ENCODE data around the gene AK5. TPM values are rescaled to one million over a fixed set of nuclear protein-coding genes. Genes with fewer than 3 reads are reported as not detected.

The AK5 gene
- total RNA-seq, 4 donors from 2014 or later = 16.7 to 21.3 (median 20.0) TPM

DNA sequence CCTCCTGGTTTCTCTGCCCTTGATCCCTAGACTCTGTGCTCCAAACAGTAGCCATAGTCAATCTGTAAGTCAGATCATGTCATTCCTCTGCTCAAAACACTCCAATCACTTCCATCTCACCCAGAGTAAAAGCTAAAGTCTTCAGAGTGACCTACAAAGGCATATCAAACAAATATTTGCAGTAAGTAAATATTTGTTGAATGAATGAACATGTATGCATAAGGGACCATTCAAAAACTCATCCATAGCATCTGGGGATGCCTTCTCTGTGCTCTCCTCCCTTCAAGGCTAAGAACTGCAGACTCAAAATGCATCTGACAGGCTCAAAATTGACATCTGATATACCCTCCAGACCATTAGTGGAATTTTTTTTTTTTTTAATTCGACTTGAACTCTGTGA is 18.1 kb upstream of the AK5 start:
- TF ChIP-seq, protein P1, sequence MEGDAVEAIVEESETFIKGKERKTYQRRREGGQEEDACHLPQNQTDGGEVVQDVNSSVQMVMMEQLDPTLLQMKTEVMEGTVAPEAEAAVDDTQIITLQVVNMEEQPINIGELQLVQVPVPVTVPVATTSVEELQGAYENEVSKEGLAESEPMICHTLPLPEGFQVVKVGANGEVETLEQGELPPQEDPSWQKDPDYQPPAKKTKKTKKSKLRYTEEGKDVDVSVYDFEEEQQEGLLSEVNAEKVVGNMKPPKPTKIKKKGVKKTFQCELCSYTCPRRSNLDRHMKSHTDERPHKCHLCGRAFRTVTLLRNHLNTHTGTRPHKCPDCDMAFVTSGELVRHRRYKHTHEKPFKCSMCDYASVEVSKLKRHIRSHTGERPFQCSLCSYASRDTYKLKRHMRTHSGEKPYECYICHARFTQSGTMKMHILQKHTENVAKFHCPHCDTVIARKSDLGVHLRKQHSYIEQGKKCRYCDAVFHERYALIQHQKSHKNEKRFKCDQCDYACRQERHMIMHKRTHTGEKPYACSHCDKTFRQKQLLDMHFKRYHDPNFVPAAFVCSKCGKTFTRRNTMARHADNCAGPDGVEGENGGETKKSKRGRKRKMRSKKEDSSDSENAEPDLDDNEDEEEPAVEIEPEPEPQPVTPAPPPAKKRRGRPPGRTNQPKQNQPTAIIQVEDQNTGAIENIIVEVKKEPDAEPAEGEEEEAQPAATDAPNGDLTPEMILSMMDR (IDR thresholded peaks at IDR 0.05) = no peak
- TF ChIP-seq EP300 (IDR thresholded peaks at IDR 0.05) (no peak), POLR2A (IDR thresholded peaks at IDR 0.05) (no peak)
- Histone ChIP-seq H3K27me3 (no peaks in the 10 kb centered on the region), H3K4me1 (no peaks in the 10 kb centered on the region), H3K27ac (no peak overlapping the region), H3K36me3 (no peaks in the 10 kb centered on the region), H3K4me3 (no peak overlapping the region), H3K9me3 (no peaks in the 10 kb centered on the region)
- 72 to 74% methylated on average over 1 of the region's 1 CpG for WGBS, 2 donors
- no peak for DNase-seq (ENCODE audit: low spot score in 2 of 2)

DNA sequence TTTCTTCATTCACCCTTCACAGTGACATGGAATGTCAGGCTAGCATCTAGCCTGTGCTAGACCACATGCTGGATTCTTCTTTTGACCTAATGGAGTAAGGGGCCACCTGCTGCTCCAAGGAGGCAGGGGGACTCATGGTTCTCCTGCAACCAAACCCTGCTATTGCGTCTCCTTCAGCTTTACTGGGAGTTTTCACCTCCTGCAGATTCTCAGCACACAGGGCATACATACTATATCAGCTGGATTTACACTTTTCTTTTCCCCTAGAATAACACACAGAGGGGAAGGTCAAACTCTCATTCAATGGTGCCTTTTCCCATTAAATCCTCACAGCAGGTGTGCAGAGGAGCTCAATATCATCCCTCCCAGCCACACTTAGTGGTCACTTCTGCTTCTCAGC is 16.6 kb upstream of the AK5 start:
- 69 to 79% methylated on average over 1 of the region's 1 CpG for WGBS, 2 donors
- Histone ChIP-seq H3K4me3 (no peak overlapping the region), H3K9me3 (no peaks in the 10 kb centered on the region), H3K4me1 (no peaks in the 10 kb centered on the region), H3K27ac (no peak overlapping the region), H3K27me3 (no peaks in the 10 kb centered on the region), H3K36me3 (no peaks in the 10 kb centered on the region)
- TF ChIP-seq EP300 (IDR thresholded peaks at IDR 0.05) (no peak), POLR2A (IDR thresholded peaks at IDR 0.05) (no peak)
- TF ChIP-seq, protein P1 (IDR thresholded peaks at IDR 0.05) = no peak
- DNase-seq (ENCODE audit: low spot score in 2 of 2) = no peak

DNA sequence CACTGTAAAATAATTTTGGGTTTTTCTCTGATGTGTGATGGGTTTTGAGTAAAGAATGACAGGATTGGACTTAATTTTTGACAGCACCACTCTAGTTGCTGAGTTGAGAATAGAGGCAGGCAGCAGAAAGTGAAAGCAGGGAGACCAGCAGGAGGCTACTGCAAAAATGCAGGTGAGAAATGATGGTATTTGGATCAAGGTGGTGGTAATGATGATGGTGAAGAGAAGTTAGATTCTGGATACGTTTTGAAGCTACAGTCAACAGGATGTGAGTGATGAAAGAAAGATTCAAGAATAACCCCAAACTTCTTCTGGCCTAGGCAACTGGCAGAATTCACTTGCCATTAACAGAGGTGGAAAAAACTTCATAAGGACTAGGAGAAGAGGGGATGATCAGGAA is 14.8 kb upstream of the AK5 start:
- no peaks in the 10 kb centered on the region for H3K36me3 ChIP-seq
- H3K4me3 ChIP-seq = no peak overlapping the region
- no peak overlapping the region for H3K27ac ChIP-seq
- H3K4me1 ChIP-seq = no peaks in the 10 kb centered on the region
- no peak for DNase-seq (ENCODE audit: low spot score in 2 of 2)
- WGBS, 2 donors = 49 to 51% methylated on average over 1 of the region's 1 CpG
- TF ChIP-seq, protein P1 (IDR thresholded peaks at IDR 0.05) = no peak
- TF ChIP-seq POLR2A (IDR thresholded peaks at IDR 0.05) = no peak
- no peak for TF ChIP-seq EP300 (IDR thresholded peaks at IDR 0.05)
- H3K27me3 ChIP-seq = no peaks in the 10 kb centered on the region
- H3K9me3 ChIP-seq = no peaks in the 10 kb centered on the region

DNA sequence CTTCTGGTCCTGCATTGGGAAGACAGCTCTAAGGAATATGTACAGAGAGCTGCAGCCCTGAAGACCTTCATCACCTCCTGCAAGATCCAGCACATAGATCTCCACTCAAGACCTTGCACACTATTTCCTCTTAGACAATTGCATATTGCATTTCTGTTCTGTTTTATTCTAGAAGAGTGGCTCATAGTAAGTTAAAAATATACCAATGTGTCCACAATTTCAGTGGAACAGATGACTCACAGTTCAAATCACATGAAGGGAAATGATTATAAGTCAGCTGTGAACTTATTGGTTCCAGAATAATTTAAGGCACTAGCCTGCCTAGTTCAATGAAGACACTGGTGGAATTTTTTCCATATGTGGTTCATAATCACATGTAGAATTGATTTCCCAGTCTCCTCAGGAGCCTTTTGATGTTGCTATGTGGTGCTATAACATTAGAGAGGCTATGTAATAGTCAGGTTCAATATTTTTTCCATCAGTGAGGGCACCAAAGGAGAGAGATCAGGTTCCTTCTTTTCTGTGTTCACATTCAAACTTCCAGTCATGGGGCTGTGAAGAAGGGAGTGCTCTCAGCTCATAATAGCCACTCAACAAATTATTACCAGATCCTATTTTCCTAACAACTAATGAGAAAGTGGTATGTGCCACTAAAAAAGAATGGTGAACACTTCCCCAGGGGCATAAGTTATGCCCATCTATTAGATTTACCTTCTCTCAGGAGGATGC is 9.8 kb upstream of the AK5 start:
- Histone ChIP-seq H3K4me3 (no peak overlapping the region), H3K9me3 (no peaks in the 10 kb centered on the region), H3K27ac (no peak overlapping the region), H3K36me3 (no peaks in the 10 kb centered on the region), H3K27me3 (no peaks in the 10 kb centered on the region), H3K4me1 (no peaks in the 10 kb centered on the region)
- DNase-seq (ENCODE audit: low spot score in 2 of 2) = no peak
- TF ChIP-seq POLR2A (IDR thresholded peaks at IDR 0.05) (no peak), EP300 (IDR thresholded peaks at IDR 0.05) (no peak)
- TF ChIP-seq, protein P1 (IDR thresholded peaks at IDR 0.05) = no peak

DNA sequence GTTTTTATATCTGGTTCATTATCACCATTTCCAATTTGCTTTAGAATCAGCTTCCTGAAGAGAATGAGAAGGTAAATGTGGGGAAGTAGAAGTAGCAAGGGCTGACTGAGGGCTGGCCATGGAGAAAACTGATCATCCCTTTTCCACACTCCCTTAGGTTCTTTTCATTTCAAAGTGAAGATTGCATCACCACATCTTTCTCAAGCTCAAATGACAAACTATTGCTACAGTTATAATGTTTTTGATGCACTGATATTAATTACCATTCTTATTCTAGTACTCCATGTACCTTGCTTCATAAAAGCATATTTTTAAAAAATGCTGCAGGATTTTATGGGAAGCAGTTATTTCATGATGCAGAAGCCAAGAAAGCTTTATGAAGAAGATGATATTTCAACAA is 7.9 kb upstream of the AK5 start:
- Histone ChIP-seq H3K27me3 (no peaks in the 10 kb centered on the region), H3K27ac (no peak overlapping the region), H3K9me3 (no peaks in the 10 kb centered on the region), H3K4me1 (no peaks in the 10 kb centered on the region), H3K4me3 (no peak overlapping the region), H3K36me3 (no peaks in the 10 kb centered on the region)
- TF ChIP-seq POLR2A (IDR thresholded peaks at IDR 0.05) (no peak), EP300 (IDR thresholded peaks at IDR 0.05) (no peak)
- TF ChIP-seq, protein P1 (IDR thresholded peaks at IDR 0.05) = no peak
- no peak for DNase-seq (ENCODE audit: low spot score in 2 of 2)

All from tibial nerve (tissue), 4 donors.